ENCODE results near the gene DGKH.

Gene DGKH

GRCh38 chr13:42102961-42103865, 54.8 kb downstream of the DGKH start:
- FAIRE-seq (no peak), DNase-seq (ENCODE audit: insufficient read length, low spot score) (no peak)
- no peak for TF ChIP-seq POLR2A (IDR thresholded peaks at IDR 0.05; ENCODE audit: low read depth, low read length)

- no peak for TF ChIP-seq POLR2A (IDR thresholded peaks at IDR 0.05; ENCODE audit: low read depth, low read length)
- DNase-seq (ENCODE audit: insufficient read length, low spot score) (no peak), FAIRE-seq (no peak)
Measured at GRCh38 chr13:42106998-42107397, 58.5 kb downstream of the DGKH start.

- TF ChIP-seq POLR2A (IDR thresholded peaks at IDR 0.05; ENCODE audit: low read depth, low read length) = no peak
- DNase-seq (ENCODE audit: insufficient read length, low spot score) = no peak
- FAIRE-seq = no peak
Measured at GRCh38 chr13:42107421-42107820, 59.0 kb downstream of the DGKH start.

GRCh38 chr13:42108217-42108616, 59.8 kb downstream of the DGKH start:
- no peak for FAIRE-seq
- TF ChIP-seq POLR2A (IDR thresholded peaks at IDR 0.05; ENCODE audit: low read depth, low read length) = no peak

GRCh38 chr13:42109957-42110356, 61.5 kb downstream of the DGKH start:
- DNase-seq (ENCODE audit: insufficient read length, low spot score) = no peak
- TF ChIP-seq POLR2A (IDR thresholded peaks at IDR 0.05; ENCODE audit: low read depth, low read length) = no peak
- no peak for FAIRE-seq

More at GRCh38 chr13:42108217-42108616, 59.8 kb downstream of the DGKH start:
- DNase-seq (ENCODE audit: insufficient read length, low spot score) = no peak

GRCh38 chr13:42110410-42111155, 62.1 kb downstream of the DGKH start:
- DNase-seq (ENCODE audit: insufficient read length, low spot score) (peak; percentile 6), FAIRE-seq (no peak)
- TF ChIP-seq POLR2A (IDR thresholded peaks at IDR 0.05; ENCODE audit: low read depth, low read length) = no peak

GRCh38 chr13:42112864-42113263, 64.4 kb downstream of the DGKH start:
- no peak for FAIRE-seq
- no peak for TF ChIP-seq POLR2A (IDR thresholded peaks at IDR 0.05; ENCODE audit: low read depth, low read length)

GRCh38 chr13:42113478-42113877, 65.0 kb downstream of the DGKH start:
- TF ChIP-seq POLR2A (IDR thresholded peaks at IDR 0.05; ENCODE audit: low read depth, low read length) = no peak
- no peak for DNase-seq (ENCODE audit: insufficient read length, low spot score)
- FAIRE-seq = no peak

More at GRCh38 chr13:42112864-42113263, 64.4 kb downstream of the DGKH start:
- no peak for DNase-seq (ENCODE audit: insufficient read length, low spot score)

GRCh38 chr13:42114278-42114677, 65.8 kb downstream of the DGKH start:
- no peak for FAIRE-seq
- TF ChIP-seq POLR2A (IDR thresholded peaks at IDR 0.05; ENCODE audit: low read depth, low read length) = no peak
- DNase-seq (ENCODE audit: insufficient read length, low spot score) = no peak

GRCh38 chr13:42114912-42115311, 66.5 kb downstream of the DGKH start:
- DNase-seq (ENCODE audit: insufficient read length, low spot score) (no peak), FAIRE-seq (no peak)
- TF ChIP-seq POLR2A (IDR thresholded peaks at IDR 0.05; ENCODE audit: low read depth, low read length) = no peak

- FAIRE-seq = no peak
- no peak for DNase-seq (ENCODE audit: insufficient read length, low spot score)
- TF ChIP-seq POLR2A (IDR thresholded peaks at IDR 0.05; ENCODE audit: low read depth, low read length) = no peak
Measured at GRCh38 chr13:42116225-42116624, 67.8 kb downstream of the DGKH start.

GRCh38 chr13:42119041-42119440, 70.6 kb downstream of the DGKH start:
- no peak for TF ChIP-seq POLR2A (IDR thresholded peaks at IDR 0.05; ENCODE audit: low read depth, low read length)
- no peak for DNase-seq (ENCODE audit: insufficient read length, low spot score)
- no peak for FAIRE-seq

- no peak for FAIRE-seq
- TF ChIP-seq POLR2A (IDR thresholded peaks at IDR 0.05; ENCODE audit: low read depth, low read length) = no peak
- no peak for DNase-seq (ENCODE audit: insufficient read length, low spot score)
Measured at GRCh38 chr13:42119875-42120274, 71.4 kb downstream of the DGKH start.

GRCh38 chr13:42123600-42123999, 75.2 kb downstream of the DGKH start:
- TF ChIP-seq POLR2A (IDR thresholded peaks at IDR 0.05; ENCODE audit: low read depth, low read length) = no peak
- no peak for DNase-seq (ENCODE audit: insufficient read length, low spot score)
- FAIRE-seq = no peak

Data from H54 (cell line).